Transverse colon (tissue), 4 donors: ENCODE measurements around the gene PROZ. TPM values are rescaled to one million over a fixed set of nuclear protein-coding genes. Genes with fewer than 3 reads are reported as not detected.

Experiments
- DNase-seq: peaks from one replicate; pipeline ENCODE4 v3.0.0-alpha.2; 2019
- H3K27ac ChIP-seq, 4 donors: fragments of 200-600 bp; sonication (generic); 2 replicates each; pipeline ENCODE4 v1.5.1; 2016 to 2018; ENCODE audit warnings: inconsistent platforms in 4 of 4
- H3K27me3 ChIP-seq: fragments of 200-600 bp; sonication (generic); 2 replicates; pipeline ENCODE4 v1.5.1; 2017; ENCODE audit warnings: inconsistent platforms
- H3K36me3 ChIP-seq, 4 donors: fragments of 200-600 bp; sonication (generic); 2 replicates each; pipeline ENCODE4 v1.5.1; 2017 to 2019; ENCODE audit warnings: inconsistent platforms in 4 of 4
- H3K4me1 ChIP-seq, 4 donors: fragments of 200-600 bp; sonication (generic); 2 replicates each; pipeline ENCODE4 v1.5.1; 2017 to 2020; ENCODE audit warnings: inconsistent platforms in 4 of 4
- H3K4me3 ChIP-seq, 4 donors: fragments of 200-600 bp; sonication (generic); 1 replicate in 1 of 4; 2 replicates in 3 of 4; pipeline versions ENCODE4 v1.5.1 to v1.6.1; 2017 to 2019; ENCODE audit warnings: inconsistent platforms in 4 of 4
- H3K9me3 ChIP-seq, 2 donors: fragments of 200-600 bp; sonication (generic); 2 replicates each; pipeline ENCODE4 v1.5.1; 2017 to 2019; ENCODE audit warnings: inconsistent platforms in 2 of 2
- CTCF ChIP-seq, 5 experiments: fragments of 200-600 bp in 3 of 5; fragments of 450-650 bp in 2 of 5; sonication (generic) in 3 of 5; IDR thresholded peaks; 1 replicate in 2 of 5; 2 replicates in 3 of 5; pipeline ENCODE4 v1.5.1; 2016 to 2017; ENCODE audit warnings: antibody characterized with exemption in 5 of 5, inconsistent platforms in 3 of 5, mild to moderate bottlenecking in 2 of 5, moderate library complexity in 1 of 5
- EP300 ChIP-seq: sonication (generic); formaldehyde crosslinking; IDR thresholded peaks from one replicate; pipeline ENCODE4 v1.6.1; 2017; ENCODE audit warnings: antibody characterized with exemption, low read depth
- POLR2A ChIP-seq: fragments of 450-650 bp; IDR thresholded peaks from one replicate; pipeline ENCODE4 v1.6.1; 2016; ENCODE audit warnings: antibody characterized with exemption, mild to moderate bottlenecking, moderate library complexity
- POLR2AphosphoS5 ChIP-seq, 3 donors: sonication (generic); formaldehyde crosslinking; IDR thresholded peaks; one replicate each; pipeline ENCODE4 v1.6.1; 2016; ENCODE audit warnings: antibody characterized with exemption in 3 of 3
- WGBS, 2 donors: methylation state at CpG; one replicate each; pipeline ENCODE4 v1.1.5; 2018; ENCODE audit warnings: low coverage in 1 of 2; 5-methylcytosine and 5-hydroxymethylcytosine counted together
- in situ Hi-C, 4 donors: fragments of 200-750 bp; cut with MboI; loops; one replicate each; pipeline versions ENCODE4 v1.15.0 to v1.15.1; 2017; ENCODE audit warnings: low sequenced_read_pairs in 3 of 4, low pct_ligation_motif_present in 1 of 4, low pct_unique_long_range_greater_than_20kb in 1 of 4
- intact Hi-C: fragments of 100-400 bp; cut with DNase I; formaldehyde crosslinking; loops from one replicate; pipeline ENCODE4 v1.15.1; 2023; ENCODE audit warnings: low total_unique reads
- total RNA-seq, 4 donors: library from RNA; depleted of rRNA; stranded (reverse); fragments of >200 nt; gene quantifications; one replicate each; pipeline ENCODE4 v1.1.0, GENCODE V29; 2016

The PROZ gene
- total RNA-seq, 4 donors from 2014 or later: not detected

GRCh38 chr13:113187263-113187669 is 28.8 kb downstream of the PROZ start:
- 77 to 78% methylated on average over 2 to 9 of the region's 9 CpGs for WGBS, 2 donors
- TF ChIP-seq EP300 (no peak), POLR2AphosphoS5 (IDR thresholded peaks at IDR 0.05) (peak; percentile 38 to 49 (median 41))
- intact Hi-C loops (no loop called here), in situ Hi-C loops (no loop called here)
- Histone ChIP-seq H3K36me3 (peaks cover 0 to 56% (median 19%) of the 10 kb centered on the region in 4 donors), H3K4me3 (no peak overlapping the region), H3K9me3 (no peaks in the 10 kb centered on the region), H3K27ac (peak overlapping the region in 3 of 4 donors; percentile 46 to 47 (median 47)), H3K4me1 (no peaks in the 10 kb centered on the region), H3K27me3 (no peaks in the 10 kb centered on the region)
- DNase-seq: peak; percentile 51

DNA sequence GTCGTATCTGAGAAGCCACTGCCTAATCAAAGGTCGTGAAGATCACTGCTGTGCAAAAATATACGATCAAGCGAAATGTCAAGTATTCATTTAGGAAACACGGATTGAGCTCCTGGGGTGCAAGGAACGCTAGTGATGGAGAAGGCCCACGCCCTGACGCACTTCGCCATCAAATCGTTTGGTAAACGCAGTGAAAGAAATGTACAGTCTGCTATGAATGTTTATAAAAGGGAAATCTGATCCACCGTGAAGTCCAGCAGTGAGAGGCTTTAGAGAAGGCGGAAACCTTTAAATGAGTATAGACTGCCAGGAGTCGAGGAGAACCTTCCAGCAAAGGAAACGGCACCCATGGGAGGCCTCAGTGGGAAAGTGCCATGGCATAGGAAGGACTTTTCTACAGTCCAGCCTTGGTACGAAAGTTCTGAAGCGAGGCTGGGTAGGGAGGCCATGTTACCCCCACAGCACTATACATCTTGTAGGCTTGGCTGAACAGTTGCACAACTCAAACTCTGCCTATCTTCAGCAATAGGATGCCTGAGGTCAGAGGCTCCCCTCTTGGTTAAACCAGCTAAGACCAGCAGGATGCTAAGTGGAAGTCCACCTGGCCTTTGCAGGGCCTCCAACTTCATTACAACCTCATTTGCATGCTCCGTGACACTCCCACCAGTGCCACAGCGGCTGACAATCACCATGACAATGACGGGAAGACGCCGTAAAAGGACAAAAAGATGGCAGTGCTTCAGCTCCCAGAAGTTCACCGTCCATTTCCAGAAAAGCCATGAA is 29.6 kb downstream of the PROZ start:
- Histone ChIP-seq H3K27ac (peak overlapping the region in 3 of 4 donors; percentile 22 to 47 (median 35)), H3K4me3 (no peak overlapping the region), H3K27me3 (no peaks in the 10 kb centered on the region), H3K4me1 (no peaks in the 10 kb centered on the region), H3K9me3 (no peaks in the 10 kb centered on the region), H3K36me3 (peaks cover 0 to 56% (median 21%) of the 10 kb centered on the region in 4 donors)
- 95 to 96% methylated on average over 16 to 23 of the region's 23 CpGs for WGBS, 2 donors
- intact Hi-C loops: no loop called here
- no peak for DNase-seq
- no peak for TF ChIP-seq POLR2AphosphoS5 (IDR thresholded peaks at IDR 0.05)
- no peak for TF ChIP-seq POLR2A
- TF ChIP-seq EP300: no peak
- TF ChIP-seq CTCF (IDR thresholded peaks at IDR 0.05): no peak
- in situ Hi-C loops: no loop called here

GRCh38 chr13:113190181-113190580 is 31.7 kb downstream of the PROZ start:
- TF ChIP-seq CTCF (IDR thresholded peaks at IDR 0.05) (no peak), POLR2AphosphoS5 (IDR thresholded peaks at IDR 0.05) (no peak), POLR2A (no peak), EP300 (no peak)
- Histone ChIP-seq H3K27ac (no peak overlapping the region), H3K4me1 (no peaks in the 10 kb centered on the region), H3K27me3 (no peaks in the 10 kb centered on the region), H3K4me3 (no peak overlapping the region), H3K9me3 (no peaks in the 10 kb centered on the region), H3K36me3 (peaks cover 0 to 55% (median 20%) of the 10 kb centered on the region in 4 donors)
- no peak for DNase-seq
- WGBS, 2 donors: 85% methylated on average over 4 of the region's 4 CpGs
- in situ Hi-C loops: no loop called here
- intact Hi-C loops: no loop called here

GRCh38 chr13:113192279-113192678 is 33.8 kb downstream of the PROZ start:
- H3K27me3 ChIP-seq: no peaks in the 10 kb centered on the region
- in situ Hi-C loops: no loop called here
- DNase-seq: no peak
- no peaks in the 10 kb centered on the region for H3K4me1 ChIP-seq
- no peak overlapping the region for H3K27ac ChIP-seq
- no peak for TF ChIP-seq POLR2A
- no peak for TF ChIP-seq POLR2AphosphoS5 (IDR thresholded peaks at IDR 0.05)
- TF ChIP-seq EP300: no peak
- TF ChIP-seq CTCF (IDR thresholded peaks at IDR 0.05): no peak
- intact Hi-C loops: no loop called here
- peaks cover 0 to 70% (median 25%) of the 10 kb centered on the region in 4 donors for H3K36me3 ChIP-seq
- no peak overlapping the region for H3K4me3 ChIP-seq
- WGBS, 2 donors: 86 to 94% methylated on average over 2 to 4 of the region's 4 CpGs
- H3K9me3 ChIP-seq: no peaks in the 10 kb centered on the region
